ENCODE data around the gene CAMK2D. TPM values are rescaled to one million over a fixed set of nuclear protein-coding genes. Genes with fewer than 3 reads are reported as not detected.

Gene CAMK2D
- total RNA-seq, 2 experiments from 2014 or later = 62.8 to 66.1 TPM

DNA sequence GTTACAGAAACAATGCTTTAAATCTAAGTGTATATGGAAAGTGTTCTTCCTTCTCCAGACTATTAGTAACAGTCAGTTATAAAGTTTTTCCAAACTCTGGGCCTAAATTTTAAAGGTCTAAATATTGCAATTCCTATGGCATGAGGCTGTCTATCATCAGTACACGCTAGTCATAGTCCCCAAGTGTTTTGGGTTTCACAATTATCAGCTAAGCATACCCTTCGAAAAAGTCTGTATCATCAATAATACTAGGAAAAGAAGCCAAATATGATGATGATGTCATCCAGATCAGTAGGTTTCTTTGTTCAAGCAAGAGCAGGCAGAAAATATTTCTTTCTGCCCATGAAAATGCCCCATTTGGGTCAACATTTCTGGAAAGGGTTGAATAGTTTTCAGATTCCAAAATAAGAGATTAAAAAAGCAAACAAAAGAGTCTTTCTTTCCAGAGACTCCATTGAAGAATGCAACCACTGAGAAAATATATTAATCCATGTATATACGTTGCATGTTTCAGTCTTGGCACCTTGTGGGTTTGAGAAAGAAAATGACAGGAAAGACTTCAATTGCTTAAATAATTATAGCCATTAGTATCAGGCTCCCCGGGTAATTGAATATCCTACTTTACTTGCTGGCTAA is 173.8 kb downstream of the CAMK2D start:
- Mint-ChIP-seq H3K4me1 (ENCODE audit: low read depth) (peaks cover 24% of the 10 kb centered on the region), H3K9me3 (no peaks in the 10 kb centered on the region), H3K4me3 (no peak overlapping the region), H3K27me3 (no peaks in the 10 kb centered on the region), H3K27ac (no peak overlapping the region), H3K36me3 (ENCODE audit: low read depth) (peaks cover 45% of the 10 kb centered on the region)
- DNase-seq = no peak
- no peak for ATAC-seq
- intact Hi-C loops (cut with micrococcal nuclease) = no loop called here
- ChIA-PET CTCF (no interaction called here), POLR2A (no interaction called here)
- TF ChIP-seq, protein P1, sequence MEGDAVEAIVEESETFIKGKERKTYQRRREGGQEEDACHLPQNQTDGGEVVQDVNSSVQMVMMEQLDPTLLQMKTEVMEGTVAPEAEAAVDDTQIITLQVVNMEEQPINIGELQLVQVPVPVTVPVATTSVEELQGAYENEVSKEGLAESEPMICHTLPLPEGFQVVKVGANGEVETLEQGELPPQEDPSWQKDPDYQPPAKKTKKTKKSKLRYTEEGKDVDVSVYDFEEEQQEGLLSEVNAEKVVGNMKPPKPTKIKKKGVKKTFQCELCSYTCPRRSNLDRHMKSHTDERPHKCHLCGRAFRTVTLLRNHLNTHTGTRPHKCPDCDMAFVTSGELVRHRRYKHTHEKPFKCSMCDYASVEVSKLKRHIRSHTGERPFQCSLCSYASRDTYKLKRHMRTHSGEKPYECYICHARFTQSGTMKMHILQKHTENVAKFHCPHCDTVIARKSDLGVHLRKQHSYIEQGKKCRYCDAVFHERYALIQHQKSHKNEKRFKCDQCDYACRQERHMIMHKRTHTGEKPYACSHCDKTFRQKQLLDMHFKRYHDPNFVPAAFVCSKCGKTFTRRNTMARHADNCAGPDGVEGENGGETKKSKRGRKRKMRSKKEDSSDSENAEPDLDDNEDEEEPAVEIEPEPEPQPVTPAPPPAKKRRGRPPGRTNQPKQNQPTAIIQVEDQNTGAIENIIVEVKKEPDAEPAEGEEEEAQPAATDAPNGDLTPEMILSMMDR (IDR thresholded peaks at IDR 0.05) = no peak

DNA sequence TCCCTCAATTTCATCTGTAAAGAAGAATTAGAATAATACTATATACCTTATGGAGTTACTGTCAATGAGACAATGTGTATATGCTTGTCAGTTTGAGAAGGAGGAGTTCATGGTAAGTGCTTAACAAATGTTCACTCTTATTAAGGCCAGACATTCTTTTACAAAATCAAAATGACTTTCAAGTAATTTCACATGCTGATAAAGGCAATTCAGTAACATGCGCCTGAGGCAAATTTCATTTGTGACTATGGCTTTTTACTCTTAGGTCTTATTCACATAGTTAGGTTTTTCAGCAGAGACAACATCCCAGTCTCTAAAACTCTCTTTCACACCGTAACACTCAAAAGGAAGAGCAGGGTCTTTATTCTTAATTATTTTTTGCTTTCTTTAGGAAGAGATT is 174.4 kb downstream of the CAMK2D start:
- ChIA-PET POLR2A (no interaction called here), CTCF (no interaction called here)
- Mint-ChIP-seq H3K36me3 (ENCODE audit: low read depth) (peaks cover 46% of the 10 kb centered on the region), H3K27me3 (no peaks in the 10 kb centered on the region), H3K9me3 (no peaks in the 10 kb centered on the region), H3K4me1 (ENCODE audit: low read depth) (peaks cover 22% of the 10 kb centered on the region), H3K27ac (no peak overlapping the region), H3K4me3 (no peak overlapping the region)
- TF ChIP-seq, protein P1 (IDR thresholded peaks at IDR 0.05) = no peak
- intact Hi-C loops (cut with micrococcal nuclease) = no loop called here
- ATAC-seq = no peak
- no peak for DNase-seq

DNA sequence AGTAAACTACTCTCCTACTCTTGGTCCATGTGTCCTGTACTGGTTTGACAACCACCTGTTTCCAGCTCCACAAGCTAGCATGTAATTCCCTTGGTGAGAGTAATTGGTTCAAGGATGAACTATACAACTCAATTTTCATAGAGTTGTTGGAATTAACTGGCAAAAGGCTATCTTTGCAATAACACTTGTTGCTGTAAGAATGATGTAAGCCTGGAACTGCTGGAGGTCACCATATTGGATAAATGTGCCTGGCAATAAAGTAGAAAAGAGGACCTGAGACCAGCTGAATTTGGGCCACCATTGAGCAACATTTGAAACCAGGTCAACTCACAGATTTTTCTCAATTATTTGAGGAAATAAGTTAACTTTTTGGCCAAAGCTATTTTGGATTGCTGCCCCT is 175.5 kb downstream of the CAMK2D start:
- Mint-ChIP-seq H3K27ac (no peak overlapping the region), H3K27me3 (no peaks in the 10 kb centered on the region), H3K36me3 (ENCODE audit: low read depth) (peaks cover 44% of the 10 kb centered on the region), H3K9me3 (no peaks in the 10 kb centered on the region), H3K4me1 (ENCODE audit: low read depth) (peaks cover 18% of the 10 kb centered on the region), H3K4me3 (no peak overlapping the region)
- DNase-seq = no peak
- intact Hi-C loops (cut with micrococcal nuclease) = no loop called here
- no peak for ATAC-seq
- POLR2A ChIA-PET = no interaction called here
- TF ChIP-seq, protein P1 (IDR thresholded peaks at IDR 0.05) = no peak
- CTCF ChIA-PET = interaction anchor here (0.9 to 1.6 kb wide), 2 partner anchors 17 to 38 kb away, joined by 3 read pairs; no protein-coding TSS in a partner anchor

DNA sequence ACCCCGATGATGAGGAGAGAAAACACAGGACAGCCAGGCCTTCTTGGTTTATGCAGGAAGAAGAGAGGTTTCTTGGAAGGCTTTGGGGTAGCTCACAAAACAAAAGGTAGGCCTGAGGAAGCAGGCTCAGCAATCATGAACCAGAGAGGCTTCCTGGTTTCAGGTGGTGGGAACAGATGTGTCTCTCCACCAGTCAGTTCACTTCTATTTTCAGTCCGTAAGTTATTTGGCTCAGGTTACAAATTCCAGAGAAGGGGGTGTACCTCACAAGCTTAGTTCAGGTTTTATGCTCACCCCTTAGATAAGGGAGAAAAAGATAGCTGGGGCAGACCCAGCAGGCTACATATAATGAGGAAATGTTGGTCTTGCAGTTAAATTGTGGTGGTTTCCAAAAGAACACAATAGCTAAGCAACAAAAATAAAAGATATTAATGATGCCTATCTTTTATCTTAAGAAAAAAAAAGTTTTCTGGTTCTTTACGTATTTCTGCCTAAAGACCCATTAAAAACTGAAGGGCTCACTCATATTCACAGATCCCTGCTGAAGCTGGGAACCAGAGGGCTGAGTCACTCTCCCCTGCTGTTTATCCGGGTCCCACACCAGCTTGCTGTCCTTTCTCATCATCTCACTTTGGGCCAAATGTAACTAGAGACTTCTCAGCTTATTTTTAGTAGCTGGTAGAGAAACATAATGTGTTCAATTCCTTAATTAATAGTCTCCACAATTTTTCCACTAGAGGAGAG is 177.0 kb downstream of the CAMK2D start:
- intact Hi-C loops (cut with micrococcal nuclease) = no loop called here
- DNase-seq (no peak), ATAC-seq (no peak)
- no peak overlapping the region for H3K4me3 Mint-ChIP-seq
- peaks cover 40% of the 10 kb centered on the region for H3K36me3 Mint-ChIP-seq (ENCODE audit: low read depth)
- H3K27ac Mint-ChIP-seq = no peak overlapping the region
- TF ChIP-seq, protein P1 (IDR thresholded peaks at IDR 0.05) = no peak
- POLR2A ChIA-PET = no interaction called here
- CTCF ChIA-PET = interaction anchor here (0.9 to 1.4 kb wide), 4 partner anchors 9 to 148 kb away, joined by 3 to 5 read pairs (median 3); no protein-coding TSS in a partner anchor
- no peaks in the 10 kb centered on the region for H3K9me3 Mint-ChIP-seq
- peaks cover 21% of the 10 kb centered on the region for H3K4me1 Mint-ChIP-seq (ENCODE audit: low read depth)
- H3K27me3 Mint-ChIP-seq = no peaks in the 10 kb centered on the region

GRCh38 chr4:113582737-113583136 is 178.8 kb downstream of the CAMK2D start:
- DNase-seq (no peak), ATAC-seq (no peak)
- peaks cover 28% of the 10 kb centered on the region for H3K4me1 Mint-ChIP-seq (ENCODE audit: low read depth)
- TF ChIP-seq, protein P1 (IDR thresholded peaks at IDR 0.05) = no peak
- ChIA-PET CTCF (interaction anchor here (1.0 to 1.3 kb wide), 4 partner anchors 10 to 99 kb away, joined by 3 read pairs; no protein-coding TSS in a partner anchor), POLR2A (interaction anchor here (0.6 kb wide), 1 partner anchor 494 kb away, joined by 4 read pairs; no protein-coding TSS in a partner anchor)
- H3K9me3 Mint-ChIP-seq = no peaks in the 10 kb centered on the region
- H3K36me3 Mint-ChIP-seq (ENCODE audit: low read depth) = peaks cover 31% of the 10 kb centered on the region
- intact Hi-C loops (cut with micrococcal nuclease) = no loop called here
- H3K4me3 Mint-ChIP-seq = no peak overlapping the region
- H3K27me3 Mint-ChIP-seq = no peaks in the 10 kb centered on the region
- H3K27ac Mint-ChIP-seq = no peak overlapping the region
